ENCODE measurements around the gene RBMS3. TPM values are rescaled to one million over a fixed set of nuclear protein-coding genes. Genes with fewer than 3 reads are reported as not detected.
"Not testable (repeated sequence)": the region's sequence is repeated elsewhere in the genome, so short reads cannot be mapped to it uniquely, and the experiment has no call there.

RBMS3 gene
- total and polyA plus RNA-seq, 2 donors = 12.8 to 19.9 TPM

DNA sequence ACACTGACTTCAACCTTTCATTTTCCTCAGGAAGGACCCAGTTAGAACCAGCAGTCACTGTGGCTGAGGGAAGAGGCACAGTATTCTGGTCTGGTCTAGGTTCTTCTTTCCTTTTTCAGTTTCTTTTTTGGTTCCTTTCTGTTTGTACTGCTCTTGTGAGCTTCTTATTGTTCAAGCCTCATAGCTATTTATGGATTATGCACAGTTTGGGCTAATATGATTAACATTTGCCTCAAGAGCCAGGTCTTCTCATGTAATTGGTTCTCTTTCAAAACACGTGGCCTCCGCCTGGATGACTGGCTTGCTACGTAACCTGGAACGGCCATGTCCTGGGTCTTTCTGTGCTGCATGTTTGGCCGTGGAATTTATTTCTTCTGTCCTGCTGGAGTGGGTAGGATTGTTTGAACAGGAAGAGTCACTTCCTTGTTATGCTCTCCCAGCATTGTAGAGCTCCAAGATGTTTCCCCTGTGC, 43.3 kb downstream of the RBMS3 start:
- WGBS = 76% methylated on average over 5 of the region's 5 CpGs
- peak in 3 of 9 donors; percentile 4 to 31 (median 18) for DNase-seq (ENCODE audit: low read depth in 6 of 9, low spot score in 9 of 9)
- Histone ChIP-seq H3K4me1 (ENCODE audit: control insufficient read depth in 2 of 2, insufficient read depth in 2 of 2, low read length in 2 of 2) (no peaks in the 10 kb centered on the region), H3K36me3 (ENCODE audit: control insufficient read depth in 2 of 2, insufficient read depth in 2 of 2, low read length in 1 of 2) (no peaks in the 10 kb centered on the region), H3K4me3 (ENCODE audit: low read length in 2 of 2) (no peak overlapping the region), H3K27ac (ENCODE audit: low read depth in 1 of 2, low read length in 1 of 2) (peak overlapping the region; percentile 27 to 63), H3K9me3 (ENCODE audit: control insufficient read depth in 2 of 2, insufficient read depth in 1 of 2, low read length in 1 of 2) (no peaks in the 10 kb centered on the region), H3K27me3 (ENCODE audit: control insufficient read depth in 2 of 2, insufficient read depth in 1 of 2, low read length in 1 of 2) (no peaks in the 10 kb centered on the region)

DNA sequence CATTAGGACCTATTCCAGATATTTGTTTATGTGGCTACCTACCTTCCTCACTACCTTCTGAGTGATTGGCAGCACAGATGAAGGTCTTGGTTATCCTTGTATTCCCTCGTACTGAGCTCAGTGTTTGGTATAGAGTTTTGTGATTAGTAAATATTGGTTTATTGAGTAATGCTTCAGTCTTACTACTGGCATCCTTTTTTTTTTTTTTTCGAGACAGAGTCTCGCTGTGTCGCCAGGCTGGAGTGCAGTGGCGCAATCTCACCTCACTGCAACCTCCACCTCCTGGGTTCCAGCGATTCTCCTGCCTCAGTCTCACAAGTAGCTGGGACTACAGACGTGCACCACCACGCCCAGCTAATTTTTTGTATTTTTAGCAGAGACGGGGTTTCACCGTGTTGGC, 45.7 kb downstream of the RBMS3 start:
- 97% methylated on average over 10 of the region's 10 CpGs for WGBS
- H3K36me3 ChIP-seq (ENCODE audit: control insufficient read depth in 2 of 2, insufficient read depth in 2 of 2, low read length in 1 of 2); H3K4me3 ChIP-seq (ENCODE audit: low read length in 2 of 2); H3K27me3 ChIP-seq (ENCODE audit: control insufficient read depth in 2 of 2, insufficient read depth in 1 of 2, low read length in 1 of 2); H3K4me1 ChIP-seq (ENCODE audit: control insufficient read depth in 2 of 2, insufficient read depth in 2 of 2, low read length in 2 of 2); DNase-seq (ENCODE audit: low read depth in 6 of 9, low spot score in 9 of 9); H3K9me3 ChIP-seq (ENCODE audit: control insufficient read depth in 2 of 2, insufficient read depth in 1 of 2, low read length in 1 of 2): not testable (repeated sequence)
- peak overlapping the region in 1 of 2 donors; percentile 5 for H3K27ac ChIP-seq (ENCODE audit: low read depth in 1 of 2, low read length in 1 of 2)

DNA sequence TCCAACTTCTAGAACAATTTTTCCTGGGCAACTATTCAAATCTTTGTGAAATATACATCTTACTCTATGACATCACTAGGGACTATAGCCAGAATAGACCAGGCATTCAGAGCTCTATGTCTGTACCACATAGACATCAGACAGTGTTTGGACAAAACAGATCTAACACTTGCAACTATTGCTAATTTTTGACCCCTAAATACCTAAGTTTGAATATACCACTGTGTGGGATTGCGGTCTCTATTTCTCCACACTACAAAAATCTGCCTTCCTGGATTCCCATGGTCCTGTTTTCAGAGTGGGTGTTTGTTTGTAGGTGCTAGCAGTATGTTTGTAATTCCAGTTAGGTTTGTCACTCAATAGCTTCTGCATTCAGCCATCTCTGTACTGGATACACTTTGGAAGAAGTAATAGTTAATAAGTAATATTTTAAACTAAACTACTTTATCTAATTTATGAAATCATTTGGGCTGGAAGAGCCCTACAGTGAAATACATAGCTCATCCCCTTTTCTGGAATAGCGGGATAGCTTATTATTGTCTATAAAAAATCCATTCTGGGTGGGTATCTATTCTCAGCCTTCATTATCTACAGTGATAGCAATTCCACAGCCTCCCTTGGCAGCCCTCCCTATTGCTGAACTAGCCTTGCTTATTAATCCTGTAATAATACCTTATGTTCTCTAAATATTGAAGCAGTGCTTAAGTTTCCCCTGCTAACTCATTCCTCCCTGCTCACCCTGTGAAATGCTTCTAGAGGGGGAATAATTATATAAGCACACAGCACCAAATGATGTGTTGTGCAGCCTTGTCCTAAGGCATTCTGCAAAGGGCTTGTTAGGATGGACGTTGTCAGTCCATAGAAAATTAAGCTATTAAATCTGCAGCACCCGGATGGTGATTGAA, 49.4 kb downstream of the RBMS3 start:
- Histone ChIP-seq H3K4me1 (ENCODE audit: control insufficient read depth in 2 of 2, insufficient read depth in 2 of 2, low read length in 2 of 2) (no peaks in the 10 kb centered on the region), H3K27ac (ENCODE audit: low read depth in 1 of 2, low read length in 1 of 2) (no peak overlapping the region)

DNA sequence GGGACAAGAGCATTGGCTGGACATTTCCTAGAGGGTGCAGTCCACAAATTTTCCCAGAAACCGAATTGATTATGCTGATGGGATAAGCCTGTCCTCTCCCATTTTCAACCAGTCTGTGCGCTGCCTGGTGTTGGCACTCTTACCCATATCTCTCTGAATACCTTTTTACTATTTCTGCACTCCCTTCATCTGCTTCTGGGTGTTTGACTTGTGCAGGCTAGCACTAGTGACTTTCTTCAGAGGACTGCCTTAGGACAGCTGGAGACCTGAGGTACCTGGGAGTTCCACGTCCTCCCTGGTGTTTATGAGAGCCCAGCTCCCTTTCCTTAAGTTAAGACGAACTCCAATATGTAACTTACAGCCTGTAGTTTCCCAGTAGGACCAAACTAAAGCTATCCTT, 50.2 kb downstream of the RBMS3 start:
- Histone ChIP-seq H3K4me1 (ENCODE audit: control insufficient read depth in 2 of 2, insufficient read depth in 2 of 2, low read length in 2 of 2) (no peaks in the 10 kb centered on the region), H3K9me3 (ENCODE audit: control insufficient read depth in 2 of 2, insufficient read depth in 1 of 2, low read length in 1 of 2) (no peaks in the 10 kb centered on the region), H3K36me3 (ENCODE audit: control insufficient read depth in 2 of 2, insufficient read depth in 2 of 2, low read length in 1 of 2) (no peaks in the 10 kb centered on the region), H3K27me3 (ENCODE audit: control insufficient read depth in 2 of 2, insufficient read depth in 1 of 2, low read length in 1 of 2) (no peaks in the 10 kb centered on the region), H3K27ac (ENCODE audit: low read depth in 1 of 2, low read length in 1 of 2) (peak overlapping the region in 1 of 2 donors; percentile 12), H3K4me3 (ENCODE audit: low read length in 2 of 2) (no peak overlapping the region)
- WGBS = 92% methylated on average over 4 of the region's 4 CpGs
- DNase-seq (ENCODE audit: low read depth in 6 of 9, low spot score in 9 of 9) = no peak

More for the DNA sequence above, 49.4 kb downstream of the RBMS3 start:
- Histone ChIP-seq H3K4me3 (ENCODE audit: low read length in 2 of 2) (no peak overlapping the region), H3K36me3 (ENCODE audit: control insufficient read depth in 2 of 2, insufficient read depth in 2 of 2, low read length in 1 of 2) (no peaks in the 10 kb centered on the region), H3K27me3 (ENCODE audit: control insufficient read depth in 2 of 2, insufficient read depth in 1 of 2, low read length in 1 of 2) (no peaks in the 10 kb centered on the region), H3K9me3 (ENCODE audit: control insufficient read depth in 2 of 2, insufficient read depth in 1 of 2, low read length in 1 of 2) (no peaks in the 10 kb centered on the region)
- 93% methylated on average over 4 of the region's 4 CpGs for WGBS
- DNase-seq (ENCODE audit: low read depth in 6 of 9, low spot score in 9 of 9) = no peak

DNA sequence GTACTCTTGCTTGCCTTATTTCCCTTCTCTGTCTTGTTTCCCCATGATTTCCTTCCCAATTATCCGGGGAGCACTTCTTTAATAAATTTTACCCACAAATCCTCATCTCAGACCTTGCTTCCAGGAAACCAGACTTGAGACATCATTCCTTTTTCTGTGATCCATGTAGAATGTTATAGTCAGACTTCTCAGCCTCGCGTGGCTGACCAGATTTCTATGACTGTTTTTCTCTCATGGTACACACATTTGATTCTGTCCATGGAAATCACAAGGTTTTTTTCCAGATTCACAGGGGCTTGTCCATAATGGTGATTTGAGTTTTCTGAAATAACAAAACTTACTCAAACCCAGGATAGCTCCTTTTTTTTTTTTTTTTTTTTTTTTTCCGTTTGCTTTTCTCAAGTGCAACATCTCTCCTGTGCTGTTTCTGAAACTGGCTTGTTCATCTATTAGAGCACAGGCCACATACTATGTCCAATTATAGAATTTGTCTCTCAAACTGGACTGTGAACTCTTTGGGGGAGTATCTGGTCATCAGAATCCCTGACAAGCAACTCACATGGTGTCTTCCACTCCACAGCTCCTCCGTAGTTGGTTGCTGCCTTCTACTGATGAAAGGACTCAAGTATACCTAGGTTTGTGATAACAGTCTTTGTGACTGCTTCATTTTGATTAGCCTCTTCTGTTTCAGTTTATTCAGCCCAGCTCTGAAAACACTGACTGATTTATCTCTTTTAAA, 50.8 kb downstream of the RBMS3 start:
- 89% methylated on average over 5 of the region's 5 CpGs for WGBS
- Histone ChIP-seq H3K27me3 (ENCODE audit: control insufficient read depth in 2 of 2, insufficient read depth in 1 of 2, low read length in 1 of 2) (no peaks in the 10 kb centered on the region), H3K27ac (ENCODE audit: low read depth in 1 of 2, low read length in 1 of 2) (peak overlapping the region in 1 of 2 donors; percentile 15), H3K4me1 (ENCODE audit: control insufficient read depth in 2 of 2, insufficient read depth in 2 of 2, low read length in 2 of 2) (no peaks in the 10 kb centered on the region), H3K4me3 (ENCODE audit: low read length in 2 of 2) (no peak overlapping the region), H3K36me3 (ENCODE audit: control insufficient read depth in 2 of 2, insufficient read depth in 2 of 2, low read length in 1 of 2) (no peaks in the 10 kb centered on the region), H3K9me3 (ENCODE audit: control insufficient read depth in 2 of 2, insufficient read depth in 1 of 2, low read length in 1 of 2) (no peaks in the 10 kb centered on the region)
- no peak for DNase-seq (ENCODE audit: low read depth in 6 of 9, low spot score in 9 of 9)

DNA sequence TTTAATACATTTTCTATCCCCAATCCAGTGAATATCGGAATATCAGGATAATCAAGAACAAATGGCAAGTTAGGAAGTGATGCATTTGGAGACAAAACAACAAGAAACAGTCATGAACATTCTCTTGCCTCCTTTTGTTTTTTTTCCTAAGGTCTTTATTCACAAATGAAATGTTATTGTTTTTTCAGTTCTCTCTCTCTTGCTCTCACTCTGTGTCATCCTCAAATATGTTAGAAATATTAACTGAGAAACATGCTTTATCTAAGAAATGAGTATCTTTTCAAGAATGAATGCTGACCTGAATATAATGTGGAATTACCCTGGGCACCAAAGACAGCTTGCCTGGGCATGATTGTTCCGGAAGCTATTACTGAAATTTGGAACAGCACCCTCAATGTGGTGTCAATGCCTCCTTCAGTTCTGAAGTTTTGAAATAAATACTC, 51.3 kb downstream of the RBMS3 start:
- H3K27me3 ChIP-seq (ENCODE audit: control insufficient read depth in 2 of 2, insufficient read depth in 1 of 2, low read length in 1 of 2) = no peaks in the 10 kb centered on the region
- WGBS = 97% methylated on average over 2 of the region's 2 CpGs
- H3K9me3 ChIP-seq (ENCODE audit: control insufficient read depth in 2 of 2, insufficient read depth in 1 of 2, low read length in 1 of 2) = no peaks in the 10 kb centered on the region
- DNase-seq (ENCODE audit: low read depth in 6 of 9, low spot score in 9 of 9) = no peak
- H3K4me3 ChIP-seq (ENCODE audit: low read length in 2 of 2) = no peak overlapping the region
- H3K27ac ChIP-seq (ENCODE audit: low read depth in 1 of 2, low read length in 1 of 2) = peak overlapping the region in 1 of 2 donors; percentile 5
- no peaks in the 10 kb centered on the region for H3K4me1 ChIP-seq (ENCODE audit: control insufficient read depth in 2 of 2, insufficient read depth in 2 of 2, low read length in 2 of 2)
- H3K36me3 ChIP-seq (ENCODE audit: control insufficient read depth in 2 of 2, insufficient read depth in 2 of 2, low read length in 1 of 2) = no peaks in the 10 kb centered on the region

DNA sequence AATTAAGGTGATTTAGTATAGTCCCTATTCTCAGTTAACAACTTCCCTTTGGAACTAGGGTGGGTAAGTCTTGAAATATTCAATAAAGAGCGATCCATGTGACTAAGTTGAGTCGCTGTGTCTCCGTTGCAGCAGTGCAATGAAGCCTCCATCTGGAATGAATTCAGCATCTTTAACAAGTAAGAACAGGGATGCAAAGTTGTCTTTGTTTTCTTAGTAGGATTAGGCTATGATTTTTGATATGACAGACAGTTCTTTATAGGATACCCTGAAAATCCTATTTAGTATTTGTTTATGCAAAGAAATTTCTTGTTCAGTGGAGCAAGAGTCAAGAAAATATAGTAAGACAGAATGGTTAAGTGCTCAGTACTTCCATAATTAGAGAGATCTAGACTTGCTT, 52.7 kb downstream of the RBMS3 start:
- no peaks in the 10 kb centered on the region for H3K36me3 ChIP-seq (ENCODE audit: control insufficient read depth in 2 of 2, insufficient read depth in 2 of 2, low read length in 1 of 2)
- no peaks in the 10 kb centered on the region for H3K4me1 ChIP-seq (ENCODE audit: control insufficient read depth in 2 of 2, insufficient read depth in 2 of 2, low read length in 2 of 2)
- WGBS = 98% methylated on average over 3 of the region's 3 CpGs
- no peaks in the 10 kb centered on the region for H3K9me3 ChIP-seq (ENCODE audit: control insufficient read depth in 2 of 2, insufficient read depth in 1 of 2, low read length in 1 of 2)
- peak overlapping the region in 1 of 2 donors; percentile 5 for H3K27ac ChIP-seq (ENCODE audit: low read depth in 1 of 2, low read length in 1 of 2)
- DNase-seq (ENCODE audit: low read depth in 6 of 9, low spot score in 9 of 9) = no peak
- H3K27me3 ChIP-seq (ENCODE audit: control insufficient read depth in 2 of 2, insufficient read depth in 1 of 2, low read length in 1 of 2) = no peaks in the 10 kb centered on the region
- H3K4me3 ChIP-seq (ENCODE audit: low read length in 2 of 2) = no peak overlapping the region

DNA sequence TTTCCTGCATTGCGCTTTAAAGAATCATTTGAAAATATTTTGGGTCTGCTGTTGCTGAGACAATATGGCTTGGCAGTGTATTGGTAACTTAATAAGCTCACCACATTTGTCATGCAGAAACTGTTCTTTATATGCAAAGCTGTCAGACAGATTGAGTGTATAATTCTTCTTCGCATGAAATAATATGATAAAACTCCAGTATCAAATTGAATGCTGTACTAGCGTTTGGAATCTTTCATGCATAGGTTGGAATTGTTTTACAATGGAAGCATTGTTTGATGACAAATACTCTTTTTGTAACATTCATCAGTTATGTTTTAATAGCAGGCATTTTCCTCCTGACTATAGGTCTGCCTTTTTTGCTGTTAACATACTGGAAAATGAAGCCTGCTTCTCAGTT, 53.8 kb downstream of the RBMS3 start:
- no peaks in the 10 kb centered on the region for H3K36me3 ChIP-seq (ENCODE audit: control insufficient read depth in 2 of 2, insufficient read depth in 2 of 2, low read length in 1 of 2)
- WGBS = 94% methylated on average over 3 of the region's 3 CpGs
- no peaks in the 10 kb centered on the region for H3K4me1 ChIP-seq (ENCODE audit: control insufficient read depth in 2 of 2, insufficient read depth in 2 of 2, low read length in 2 of 2)
- H3K4me3 ChIP-seq (ENCODE audit: low read length in 2 of 2) = no peak overlapping the region
- DNase-seq (ENCODE audit: low read depth in 6 of 9, low spot score in 9 of 9) = no peak
- peak overlapping the region in 1 of 2 donors; percentile 60 for H3K27ac ChIP-seq (ENCODE audit: low read depth in 1 of 2, low read length in 1 of 2)
- no peaks in the 10 kb centered on the region for H3K9me3 ChIP-seq (ENCODE audit: control insufficient read depth in 2 of 2, insufficient read depth in 1 of 2, low read length in 1 of 2)
- no peaks in the 10 kb centered on the region for H3K27me3 ChIP-seq (ENCODE audit: control insufficient read depth in 2 of 2, insufficient read depth in 1 of 2, low read length in 1 of 2)

DNA sequence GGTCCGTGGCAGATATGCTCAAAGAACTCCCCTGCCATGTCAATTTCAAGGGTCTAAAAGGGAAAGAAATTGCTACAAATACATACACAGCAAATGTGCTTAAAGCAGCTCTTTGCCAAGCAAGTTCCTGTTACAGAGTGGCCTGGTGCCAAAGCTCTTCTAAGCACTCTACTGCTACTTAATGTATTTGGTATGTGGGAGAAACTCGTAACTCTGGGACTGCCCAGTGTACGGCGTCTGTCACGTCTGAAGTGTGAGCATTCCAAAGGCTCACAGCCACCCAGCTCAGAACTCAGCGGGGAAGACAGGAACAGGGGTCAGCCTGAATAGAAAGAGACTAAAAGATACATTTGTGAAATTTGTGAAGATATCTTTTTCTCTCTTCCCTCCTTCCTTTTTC, 54.6 kb downstream of the RBMS3 start:
- no peaks in the 10 kb centered on the region for H3K4me1 ChIP-seq (ENCODE audit: control insufficient read depth in 2 of 2, insufficient read depth in 2 of 2, low read length in 2 of 2)
- WGBS = 40% methylated on average over 6 of the region's 6 CpGs
- no peaks in the 10 kb centered on the region for H3K36me3 ChIP-seq (ENCODE audit: control insufficient read depth in 2 of 2, insufficient read depth in 2 of 2, low read length in 1 of 2)
- H3K4me3 ChIP-seq (ENCODE audit: low read length in 2 of 2) = no peak overlapping the region
- no peaks in the 10 kb centered on the region for H3K27me3 ChIP-seq (ENCODE audit: control insufficient read depth in 2 of 2, insufficient read depth in 1 of 2, low read length in 1 of 2)
- peak in 5 of 9 donors; percentile 9 to 39 (median 21) for DNase-seq (ENCODE audit: low read depth in 6 of 9, low spot score in 9 of 9)
- H3K9me3 ChIP-seq (ENCODE audit: control insufficient read depth in 2 of 2, insufficient read depth in 1 of 2, low read length in 1 of 2) = no peaks in the 10 kb centered on the region
- H3K27ac ChIP-seq (ENCODE audit: low read depth in 1 of 2, low read length in 1 of 2) = peak overlapping the region; percentile 60 to 65
